Measurements from ENCODE around the gene ACTN4.

DNA sequence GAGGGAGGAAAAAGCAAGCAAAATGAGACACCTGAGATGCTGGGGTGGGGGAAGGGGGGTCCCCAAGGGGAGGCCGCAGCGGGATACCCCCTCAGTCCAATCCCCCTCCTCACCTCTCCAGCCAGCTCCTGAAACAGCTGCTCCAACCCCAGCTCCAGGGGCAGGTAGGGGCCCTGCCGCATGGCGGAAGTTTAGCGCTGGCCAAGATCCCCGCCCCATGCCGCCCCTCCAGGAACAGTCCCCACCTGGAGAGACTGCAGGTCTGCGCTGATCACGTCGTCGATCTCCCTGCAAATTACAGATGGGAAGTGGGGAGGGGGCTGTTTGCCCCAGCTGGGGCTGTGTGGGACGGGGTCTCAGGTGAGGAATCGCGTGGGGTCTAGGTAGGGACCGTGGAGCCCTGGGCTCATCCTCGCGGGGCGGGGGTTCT lies 87.8 kb downstream of the ACTN4 start:
- TF ChIP-seq, protein P1, sequence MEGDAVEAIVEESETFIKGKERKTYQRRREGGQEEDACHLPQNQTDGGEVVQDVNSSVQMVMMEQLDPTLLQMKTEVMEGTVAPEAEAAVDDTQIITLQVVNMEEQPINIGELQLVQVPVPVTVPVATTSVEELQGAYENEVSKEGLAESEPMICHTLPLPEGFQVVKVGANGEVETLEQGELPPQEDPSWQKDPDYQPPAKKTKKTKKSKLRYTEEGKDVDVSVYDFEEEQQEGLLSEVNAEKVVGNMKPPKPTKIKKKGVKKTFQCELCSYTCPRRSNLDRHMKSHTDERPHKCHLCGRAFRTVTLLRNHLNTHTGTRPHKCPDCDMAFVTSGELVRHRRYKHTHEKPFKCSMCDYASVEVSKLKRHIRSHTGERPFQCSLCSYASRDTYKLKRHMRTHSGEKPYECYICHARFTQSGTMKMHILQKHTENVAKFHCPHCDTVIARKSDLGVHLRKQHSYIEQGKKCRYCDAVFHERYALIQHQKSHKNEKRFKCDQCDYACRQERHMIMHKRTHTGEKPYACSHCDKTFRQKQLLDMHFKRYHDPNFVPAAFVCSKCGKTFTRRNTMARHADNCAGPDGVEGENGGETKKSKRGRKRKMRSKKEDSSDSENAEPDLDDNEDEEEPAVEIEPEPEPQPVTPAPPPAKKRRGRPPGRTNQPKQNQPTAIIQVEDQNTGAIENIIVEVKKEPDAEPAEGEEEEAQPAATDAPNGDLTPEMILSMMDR (IDR thresholded peaks at IDR 0.05), result no peak
- TF ChIP-seq POLR2A (IDR thresholded peaks at IDR 0.05), result no peak
